Activated gamma-delta T cell treated with Interleukin-2 at 50 U/mL for 16 hours (primary cell): Measurements from ENCODE around the gene ANK3.

ENCODE experiments used
- DNase-seq: peaks from one replicate; pipeline ENCODE4 v3.0.0-alpha.2; 2020

ANK3 gene

GRCh38 chr10:60167050-60167449, 222.6 kb downstream of the ANK3 start:
- no peak for DNase-seq

GRCh38 chr10:60163786-60164185, 225.9 kb downstream of the ANK3 start:
- DNase-seq, result no peak

GRCh38 chr10:60162631-60163030, 227.0 kb downstream of the ANK3 start:
- DNase-seq, result no peak

- DNase-seq, result no peak
Observed at GRCh38 chr10:60155943-60156683, 233.6 kb downstream of the ANK3 start.

GRCh38 chr10:60155099-60155877, 234.4 kb downstream of the ANK3 start:
- DNase-seq, result no peak

GRCh38 chr10:60149003-60149402, 240.7 kb downstream of the ANK3 start:
- no peak for DNase-seq

GRCh38 chr10:60148266-60148840, 241.3 kb downstream of the ANK3 start:
- DNase-seq, result no peak

- DNase-seq, result no peak
Observed at GRCh38 chr10:60147576-60148265, 242.0 kb downstream of the ANK3 start.

- DNase-seq, result no peak
Observed at GRCh38 chr10:60147025-60147424, 242.7 kb downstream of the ANK3 start.

GRCh38 chr10:60144099-60144498, 245.6 kb downstream of the ANK3 start:
- no peak for DNase-seq

GRCh38 chr10:60142736-60143135, 246.9 kb downstream of the ANK3 start:
- no peak for DNase-seq

GRCh38 chr10:60141896-60142559, 247.6 kb downstream of the ANK3 start:
- DNase-seq, result no peak

- no peak for DNase-seq
Observed at GRCh38 chr10:60140651-60141632, 248.7 kb downstream of the ANK3 start.

- DNase-seq, result no peak
Observed at GRCh38 chr10:60139798-60140566, 249.7 kb downstream of the ANK3 start.

GRCh38 chr10:60139290-60139689, 250.4 kb downstream of the ANK3 start:
- no peak for DNase-seq

GRCh38 chr10:60138842-60139241, 250.8 kb downstream of the ANK3 start:
- no peak for DNase-seq

- DNase-seq, result no peak
Observed at GRCh38 chr10:60138026-60138425, 251.6 kb downstream of the ANK3 start.

GRCh38 chr10:60137292-60137992, 252.2 kb downstream of the ANK3 start:
- DNase-seq, result no peak

- DNase-seq, result no peak
Observed at GRCh38 chr10:60135020-60135419, 254.7 kb downstream of the ANK3 start.

- DNase-seq, result no peak
Observed at GRCh38 chr10:60134548-60134947, 255.1 kb downstream of the ANK3 start.
